CD4-positive, alpha-beta T cell treated with Interleukin-4 for 1 hour (primary cell): Measurements from ENCODE around the gene MAP7.
"Not testable (repeated sequence)": the region's sequence is repeated elsewhere in the genome, so short reads cannot be mapped to it uniquely, and the experiment has no call there.

Experiments used
- DNase-seq, 2 donors: peaks; one replicate each; pipeline ENCODE4 v3.0.0-alpha.2; 2020 to 2022

The MAP7 gene

DNA sequence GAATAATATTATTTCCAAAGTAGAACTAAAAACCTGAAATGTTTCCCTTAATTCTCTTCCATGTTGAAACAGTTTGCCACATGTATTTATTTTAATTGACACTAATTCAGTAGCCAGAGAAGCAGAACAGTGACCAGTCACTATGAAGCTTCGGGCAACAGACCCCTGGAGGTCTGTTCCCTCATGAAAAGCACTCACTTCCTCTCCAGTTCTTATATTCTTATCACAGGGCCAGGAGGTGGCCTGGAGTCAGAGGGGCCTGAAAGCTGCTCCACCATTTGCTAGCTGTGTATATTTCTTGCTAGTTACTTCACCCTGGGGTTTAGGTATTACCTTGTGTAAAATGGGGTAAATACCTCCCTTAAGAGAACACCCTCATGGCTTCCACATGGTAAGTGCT, 49.1 kb downstream of the MAP7 start:
- no peak for DNase-seq

DNA sequence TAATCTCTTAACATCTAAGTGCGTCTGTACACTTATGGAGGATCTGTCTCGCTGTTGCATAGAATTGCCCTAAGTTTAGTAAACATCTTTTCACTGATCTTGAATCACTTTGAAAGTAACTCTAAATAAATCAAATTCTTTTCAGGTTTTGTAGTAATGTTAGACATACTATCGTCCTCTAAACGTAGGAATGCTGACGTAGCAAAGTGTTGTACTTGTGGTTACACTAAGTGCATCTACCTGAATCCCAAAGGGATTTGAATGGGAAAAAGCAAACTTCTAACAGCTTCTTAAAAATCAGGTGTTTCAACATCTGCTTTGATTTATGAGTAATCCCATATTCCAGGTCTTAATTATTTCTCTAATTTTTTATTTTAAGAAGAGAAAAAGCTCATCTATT, 49.8 kb downstream of the MAP7 start:
- no peak for DNase-seq

GRCh38 chr6:136499370-136499769, 50.9 kb downstream of the MAP7 start:
- no peak for DNase-seq

- not testable (repeated sequence) for DNase-seq
Measured at GRCh38 chr6:136496449-136496848, 53.8 kb downstream of the MAP7 start.

DNA sequence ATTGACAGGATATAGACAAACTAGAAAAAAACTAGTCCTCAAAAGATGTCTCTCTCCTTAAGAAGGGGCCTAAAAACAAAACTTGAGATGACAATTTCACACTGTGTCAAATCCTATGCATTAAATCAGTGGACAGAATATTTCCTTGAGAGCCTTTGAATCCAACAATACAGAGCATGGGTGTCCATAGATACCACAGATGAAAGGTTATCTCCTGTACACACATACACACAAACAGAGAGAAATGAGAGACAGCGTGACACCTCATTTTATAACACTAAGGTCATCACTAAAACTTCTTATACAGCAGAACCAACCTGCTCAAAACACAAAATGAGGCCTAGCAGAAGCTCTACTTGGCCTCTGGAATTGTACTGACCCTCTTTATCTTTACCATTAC, 55.5 kb downstream of the MAP7 start:
- no peak for DNase-seq

DNA sequence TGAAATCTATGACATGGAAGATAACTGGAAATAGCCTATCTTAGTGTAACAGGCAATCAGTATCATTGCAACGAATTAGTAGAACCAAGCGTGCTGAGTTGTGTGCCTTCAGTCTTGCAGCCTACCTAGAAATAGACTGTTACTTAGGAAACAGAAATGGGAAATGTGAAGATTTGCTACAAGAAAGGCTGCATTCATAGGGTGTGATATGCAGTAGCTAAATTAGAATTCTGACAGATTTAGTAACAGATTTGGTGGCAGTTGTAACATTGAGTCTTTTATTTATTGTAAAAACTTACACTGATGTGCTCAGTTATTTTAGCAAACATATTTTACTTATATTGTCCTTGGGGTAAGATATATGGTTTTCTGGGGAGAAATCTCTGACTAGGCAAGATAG, 56.2 kb downstream of the MAP7 start:
- DNase-seq: no peak

DNA sequence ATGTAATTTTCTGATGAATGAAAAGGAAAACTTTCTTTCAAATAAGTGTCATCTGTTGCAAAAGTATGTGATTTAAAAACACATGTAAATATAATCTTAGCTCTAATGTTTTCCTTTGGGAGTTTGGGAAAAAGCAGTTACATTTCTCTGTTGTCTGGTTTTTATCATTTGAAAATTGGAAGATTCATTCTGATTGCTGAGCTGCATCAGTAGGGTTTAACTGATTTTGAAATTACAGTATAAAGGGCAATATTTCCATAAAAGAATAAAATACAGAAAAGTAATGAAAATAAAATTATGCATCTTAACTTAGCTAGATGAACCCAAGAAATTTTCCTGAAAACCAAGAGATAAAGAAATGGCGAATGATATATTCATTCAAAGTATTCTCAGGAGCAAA, 57.8 kb downstream of the MAP7 start:
- DNase-seq: no peak

DNA sequence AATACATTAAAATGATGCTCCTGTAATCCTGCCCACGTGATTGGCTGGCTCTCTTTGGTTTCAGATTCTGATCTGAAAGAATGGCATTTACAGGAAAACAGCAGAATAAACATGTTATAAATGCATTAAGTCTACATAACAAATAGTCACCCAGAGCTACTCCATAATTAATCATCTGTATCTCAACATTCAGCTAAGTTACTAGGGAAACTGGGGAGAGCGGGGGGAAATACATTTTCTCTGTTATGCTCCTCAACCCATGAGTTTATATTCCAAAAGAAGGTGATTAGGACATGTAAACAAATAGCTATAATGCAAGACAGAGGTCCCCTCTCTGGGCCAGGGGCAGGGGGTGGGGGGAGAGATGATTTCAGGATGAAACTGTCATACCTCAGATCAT, 58.5 kb downstream of the MAP7 start:
- no peak for DNase-seq

DNA sequence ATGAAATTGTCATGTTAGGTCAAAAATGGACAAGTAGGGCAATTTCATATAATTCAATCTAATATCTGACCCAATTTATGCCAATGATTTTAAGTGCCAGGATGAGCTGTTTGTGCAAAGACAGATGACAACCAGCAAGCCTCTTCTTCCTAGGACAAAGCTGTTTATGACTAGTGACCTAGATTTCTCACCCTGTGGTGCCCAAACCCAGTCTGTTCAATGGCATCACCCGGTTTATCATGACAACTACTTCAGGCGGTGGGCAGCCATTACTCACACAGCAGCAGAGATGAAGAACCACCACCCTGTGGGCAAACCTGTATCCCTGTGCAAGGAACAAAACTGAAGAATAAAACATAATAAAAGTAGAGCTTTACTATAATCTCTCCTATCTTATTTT, 59.0 kb downstream of the MAP7 start:
- no peak for DNase-seq

DNA sequence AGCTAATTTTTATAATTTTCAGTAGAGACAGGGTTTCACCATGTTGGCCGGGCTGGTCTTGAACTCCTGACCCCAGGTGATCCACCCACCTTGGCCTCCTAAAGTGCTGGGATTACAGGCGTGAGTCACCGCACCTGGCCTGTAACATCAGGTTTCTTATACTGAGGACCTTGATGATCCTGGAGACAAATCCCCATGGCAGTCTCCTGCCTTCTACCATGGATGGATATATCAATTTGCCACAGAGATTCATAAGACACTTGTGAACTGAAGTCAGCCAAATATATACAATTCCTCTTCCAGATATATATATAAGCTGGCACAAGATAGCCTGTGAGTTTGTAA, 60.6 kb downstream of the MAP7 start:
- DNase-seq: not testable (repeated sequence)

- no peak for DNase-seq
Measured at GRCh38 chr6:136487759-136488425, 62.3 kb downstream of the MAP7 start.

- no peak for DNase-seq
Measured at GRCh38 chr6:136486357-136486756, 63.9 kb downstream of the MAP7 start.

GRCh38 chr6:136483906-136484305, 66.3 kb downstream of the MAP7 start:
- DNase-seq: no peak

- DNase-seq: not testable (repeated sequence)
Measured at GRCh38 chr6:136483005-136483404, 67.2 kb downstream of the MAP7 start.

DNA sequence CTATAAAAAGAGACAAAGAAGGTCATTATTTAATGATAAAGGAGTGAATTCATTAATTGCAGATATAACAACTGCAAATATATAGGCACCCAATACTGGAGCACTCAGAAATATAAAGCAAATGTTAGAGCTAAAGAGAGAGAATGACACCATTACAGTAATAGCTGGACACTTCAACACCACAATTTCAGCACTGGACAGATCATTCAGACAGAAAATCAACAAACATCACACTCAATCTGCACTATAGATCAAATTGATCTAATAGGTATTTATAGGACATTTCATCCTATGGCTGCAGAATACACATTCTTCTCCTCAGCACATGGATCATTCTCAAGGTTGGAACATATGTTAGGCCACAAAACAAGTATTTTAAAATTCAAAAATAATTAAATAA, 72.7 kb downstream of the MAP7 start:
- DNase-seq: no peak

DNA sequence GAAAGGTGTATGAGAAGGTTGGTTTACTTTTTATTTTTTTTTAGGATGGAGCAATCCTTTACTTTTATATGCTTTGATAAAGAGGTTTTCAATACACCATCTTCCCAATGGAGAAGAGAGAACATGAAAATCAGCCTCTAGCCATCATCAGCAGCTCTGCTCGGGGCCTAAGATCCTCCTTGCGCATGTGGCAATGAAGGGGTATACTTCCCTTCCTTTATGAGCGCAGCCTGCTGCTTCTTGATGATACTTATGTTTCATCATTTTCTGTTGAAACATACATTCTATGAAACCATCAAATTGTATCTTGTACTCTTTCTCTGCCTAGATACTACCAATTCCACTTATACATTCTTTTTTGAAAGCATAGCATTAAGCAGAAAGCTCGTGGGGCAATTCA, 74.5 kb downstream of the MAP7 start:
- DNase-seq: no peak

DNA sequence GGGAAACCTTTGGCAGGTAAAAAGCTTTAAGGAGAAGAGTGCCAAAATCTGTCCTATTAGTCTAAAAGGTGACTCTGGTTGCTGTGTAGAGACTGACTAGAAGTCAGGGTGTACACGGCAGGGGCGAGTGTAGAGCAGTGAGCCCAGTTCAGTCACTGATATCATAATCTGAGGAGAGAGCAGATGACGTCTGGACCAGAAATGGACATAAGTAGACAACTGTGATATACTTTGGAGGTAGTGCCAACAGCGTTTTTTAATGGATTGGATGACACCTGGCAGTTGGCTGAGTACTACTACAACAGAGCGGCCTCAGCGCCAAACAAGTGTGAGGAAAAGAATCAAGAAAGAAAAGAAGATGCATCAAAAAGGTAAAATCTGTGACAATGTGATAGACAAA, 76.0 kb downstream of the MAP7 start:
- no peak for DNase-seq

DNA sequence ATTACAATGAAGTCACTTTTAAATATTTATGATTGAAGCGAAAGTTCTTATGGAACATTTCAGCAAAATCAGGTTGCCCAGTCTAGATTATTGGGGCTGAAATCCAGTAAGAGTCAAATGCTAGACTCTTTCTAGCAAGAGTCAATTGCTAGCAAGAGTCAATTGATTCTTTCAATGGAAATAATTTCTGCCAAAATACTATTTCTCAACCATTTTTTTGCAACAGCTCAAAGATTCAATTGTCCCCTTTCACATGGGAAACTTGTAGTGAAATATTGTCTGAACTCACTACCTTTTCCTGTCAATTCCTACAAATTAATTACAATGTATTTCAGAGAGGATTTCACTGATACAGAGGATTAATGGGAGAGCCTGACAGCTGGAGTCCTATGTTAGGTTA, 78.3 kb downstream of the MAP7 start:
- DNase-seq: no peak

DNA sequence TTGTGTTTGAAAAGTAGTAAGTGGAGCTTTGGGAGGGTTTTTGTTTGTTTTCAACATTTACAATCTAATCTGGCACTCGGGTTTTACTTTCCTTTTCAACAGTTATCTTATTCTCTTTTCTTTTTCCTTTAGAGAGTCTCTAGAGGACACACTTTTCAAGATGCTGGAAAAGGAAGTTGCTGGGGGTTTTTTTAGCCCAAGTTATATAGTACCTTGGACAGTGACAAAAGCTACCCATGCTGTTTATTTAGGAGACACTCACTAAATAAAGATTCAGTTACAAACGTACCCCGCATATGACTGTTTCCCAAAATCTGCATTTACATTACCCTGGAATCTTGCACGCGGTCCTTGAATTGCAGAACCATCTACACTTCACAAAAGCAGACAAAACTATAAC, 78.8 kb downstream of the MAP7 start:
- DNase-seq: no peak

- no peak for DNase-seq
Measured at GRCh38 chr6:136470044-136470443, 80.2 kb downstream of the MAP7 start.

DNA sequence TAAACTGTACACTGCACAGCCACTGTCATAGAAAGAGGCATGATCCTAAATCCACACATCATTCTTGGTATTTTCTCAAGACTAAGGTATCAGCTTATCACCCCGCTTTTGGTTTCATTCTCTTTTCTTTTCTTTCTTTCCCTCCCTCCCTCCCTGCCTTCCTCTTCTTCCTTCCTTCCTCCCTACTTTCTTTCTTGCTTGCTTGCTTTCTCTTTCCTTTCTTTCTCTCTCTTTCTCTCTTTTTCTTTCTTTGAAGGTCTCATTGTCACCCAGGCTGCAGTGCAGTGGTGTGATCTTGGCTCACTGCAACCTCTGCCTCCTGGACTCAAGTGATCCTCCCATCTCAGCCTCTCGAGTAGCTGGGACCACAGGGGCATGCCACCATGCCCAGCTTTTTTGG, 81.1 kb downstream of the MAP7 start:
- no peak for DNase-seq

DNA sequence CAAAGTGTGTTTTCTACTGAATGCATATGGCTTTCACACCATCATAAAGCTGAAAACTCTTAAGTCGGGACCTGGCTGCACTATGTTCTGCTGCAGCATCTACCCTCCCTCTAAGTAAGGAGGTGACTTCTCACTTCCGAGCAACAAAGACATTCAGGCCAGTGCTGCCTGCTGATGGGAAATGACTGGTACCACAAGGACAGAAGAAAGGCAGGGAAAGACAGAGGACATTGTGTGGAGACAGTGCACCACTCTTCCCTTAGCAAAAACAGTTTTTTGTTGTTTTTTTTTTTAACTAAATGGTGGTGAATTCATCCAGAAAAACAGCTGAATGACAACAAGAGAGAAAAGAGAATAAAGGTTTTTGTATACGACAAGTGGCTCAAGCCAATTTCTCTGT, 81.5 kb downstream of the MAP7 start:
- no peak for DNase-seq

DNA sequence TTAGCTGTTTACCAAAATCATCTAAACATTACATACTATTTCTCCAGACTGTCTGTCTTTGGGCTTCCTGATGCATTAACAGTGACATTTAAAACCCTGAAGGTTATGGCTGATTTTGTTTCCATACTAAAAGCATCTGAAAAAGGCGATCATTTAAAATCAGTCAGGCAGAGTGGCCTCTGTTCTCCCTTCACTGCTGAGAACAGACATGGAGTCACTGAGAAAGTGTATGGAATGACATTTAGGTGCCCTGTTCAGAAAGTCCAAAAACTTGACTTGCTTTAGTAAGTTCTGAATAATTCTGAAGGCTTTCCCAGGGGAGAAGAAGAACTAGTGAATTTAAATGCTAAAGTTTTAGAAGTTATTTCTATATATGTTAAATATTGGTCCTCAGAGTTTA, 83.0 kb downstream of the MAP7 start:
- DNase-seq: no peak

DNA sequence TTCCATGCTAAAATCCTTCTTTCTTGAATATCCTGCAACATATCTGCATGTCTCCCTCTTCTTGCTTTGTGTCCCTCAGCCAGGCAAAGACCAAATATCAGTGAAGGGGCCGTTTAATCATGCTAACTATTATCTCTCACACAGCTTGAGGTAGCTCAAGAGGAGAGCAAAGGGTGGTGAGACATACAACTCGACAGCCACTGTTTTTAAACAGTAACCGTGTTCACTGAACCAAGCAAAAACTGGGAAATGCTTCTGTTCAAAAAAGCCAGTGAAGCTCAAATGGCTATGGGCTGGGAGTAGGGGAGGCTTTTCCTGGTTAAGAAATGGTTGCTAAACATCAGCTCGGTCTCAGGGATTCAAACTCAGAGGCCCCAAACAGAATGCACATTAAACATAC, 83.4 kb downstream of the MAP7 start:
- DNase-seq: no peak

GRCh38 chr6:136465766-136466303, 84.4 kb downstream of the MAP7 start:
- DNase-seq: no peak

- no peak for DNase-seq
Measured at GRCh38 chr6:136464874-136465273, 85.3 kb downstream of the MAP7 start.
